ENCODE measurements around the gene KRT6C.

KRT6C gene

GRCh38 chr12:52446367-52447045, 27.1 kb downstream of the KRT6C start:
- H3K4me3 ChIP-seq (ENCODE audit: low read depth, low read length): no peak overlapping the region
- H3K27me3 ChIP-seq (ENCODE audit: control insufficient read depth, insufficient read depth, low read length): no peaks in the 10 kb centered on the region
- H3K9me3 ChIP-seq (ENCODE audit: control insufficient read depth, low read length): no peaks in the 10 kb centered on the region
- H3K79me2 ChIP-seq: no peaks in the 10 kb centered on the region
- no peak overlapping the region for H3K4me2 ChIP-seq (ENCODE audit: low read length)
- H3K9ac ChIP-seq: no peak overlapping the region
- H3K27ac ChIP-seq: no peak overlapping the region
- H3K4me1 ChIP-seq: no peaks in the 10 kb centered on the region
- no peak for TF ChIP-seq CTCF (IDR thresholded peaks at IDR 0.05)
- H3K36me3 ChIP-seq (ENCODE audit: control insufficient read depth, insufficient read depth, low read length): no peaks in the 10 kb centered on the region
- H2AFZ ChIP-seq: no peak overlapping the region

- Histone ChIP-seq H3K4me3 (ENCODE audit: low read depth, low read length) (no peak overlapping the region), H3K27me3 (ENCODE audit: control insufficient read depth, insufficient read depth, low read length) (no peaks in the 10 kb centered on the region), H3K4me1 (no peaks in the 10 kb centered on the region), H2AFZ (no peak overlapping the region), H3K9me3 (ENCODE audit: control insufficient read depth, low read length) (no peaks in the 10 kb centered on the region), H3K36me3 (ENCODE audit: control insufficient read depth, insufficient read depth, low read length) (no peaks in the 10 kb centered on the region), H3K9ac (no peak overlapping the region), H3K79me2 (no peaks in the 10 kb centered on the region), H3K4me2 (ENCODE audit: low read length) (no peak overlapping the region), H3K27ac (no peak overlapping the region)
- no peak for TF ChIP-seq CTCF (IDR thresholded peaks at IDR 0.05)
Observed at GRCh38 chr12:52445876-52446275, 27.7 kb downstream of the KRT6C start.

- Histone ChIP-seq H3K9ac (no peak overlapping the region), H3K36me3 (ENCODE audit: control insufficient read depth, insufficient read depth, low read length) (no peaks in the 10 kb centered on the region), H3K27ac (no peak overlapping the region), H3K4me2 (ENCODE audit: low read length) (no peak overlapping the region), H2AFZ (no peak overlapping the region), H3K9me3 (ENCODE audit: control insufficient read depth, low read length) (no peaks in the 10 kb centered on the region), H3K4me1 (no peaks in the 10 kb centered on the region), H3K27me3 (ENCODE audit: control insufficient read depth, insufficient read depth, low read length) (no peaks in the 10 kb centered on the region), H3K79me2 (no peaks in the 10 kb centered on the region), H3K4me3 (ENCODE audit: low read depth, low read length) (no peak overlapping the region)
- TF ChIP-seq CTCF (IDR thresholded peaks at IDR 0.05): no peak
Observed at GRCh38 chr12:52444647-52445595, 28.7 kb downstream of the KRT6C start.

- Histone ChIP-seq H3K4me2 (ENCODE audit: low read length) (no peak overlapping the region), H3K4me3 (ENCODE audit: low read depth, low read length) (no peak overlapping the region), H3K4me1 (no peaks in the 10 kb centered on the region), H3K79me2 (no peaks in the 10 kb centered on the region), H3K27me3 (ENCODE audit: control insufficient read depth, insufficient read depth, low read length) (no peaks in the 10 kb centered on the region), H3K27ac (no peak overlapping the region), H3K9me3 (ENCODE audit: control insufficient read depth, low read length) (no peaks in the 10 kb centered on the region), H3K9ac (no peak overlapping the region), H2AFZ (no peak overlapping the region), H3K36me3 (ENCODE audit: control insufficient read depth, insufficient read depth, low read length) (no peaks in the 10 kb centered on the region)
- TF ChIP-seq CTCF (IDR thresholded peaks at IDR 0.05): no peak
Observed at GRCh38 chr12:52443966-52444365, 29.6 kb downstream of the KRT6C start.
